Lower lobe of right lung (tissue), 2 donors: ENCODE results near the gene TPRG1L. TPM values are rescaled to one million over a fixed set of nuclear protein-coding genes. Genes with fewer than 3 reads are reported as not detected.
A peak's percentile ranks its signal among the peaks of the same experiment; 100 is the strongest.

Experiments used
- ATAC-seq, 2 donors: fragments of 200-7000 bp; cut with Tn5 transposase; one replicate each; pipeline ENCODE4 v1.9.1; 2020 to 2022; ENCODE audit warnings: mild to moderate bottlenecking in 2 of 2, moderate library complexity in 2 of 2
- DNase-seq: peaks from one replicate; pipeline ENCODE4 v3.0.0-alpha.2; 2020
- H3K27ac ChIP-seq: fragments of 200-600 bp; one replicate; pipeline ENCODE4 v1.8.0; 2022
- H3K27me3 ChIP-seq: fragments of 200-600 bp; one replicate; pipeline ENCODE4 v1.8.0; 2022; ENCODE audit warnings: low read depth
- H3K36me3 ChIP-seq: fragments of 200-600 bp; one replicate; pipeline ENCODE4 v1.8.0; 2022; ENCODE audit warnings: mild to moderate bottlenecking
- H3K4me1 ChIP-seq: fragments of 200-600 bp; one replicate; pipeline ENCODE4 v1.8.0; 2022
- H3K4me3 ChIP-seq: fragments of 200-600 bp; one replicate; pipeline ENCODE4 v1.8.0; 2022; ENCODE audit warnings: mild to moderate bottlenecking
- H3K9me3 ChIP-seq: fragments of 200-600 bp; one replicate; pipeline ENCODE4 v1.8.0; 2022
- CTCF ChIP-seq: fragments of 200-600 bp; IDR thresholded peaks from one replicate; pipeline ENCODE4 v1.8.0; 2022; ENCODE audit warnings: antibody characterized with exemption, mild to moderate bottlenecking
- intact Hi-C: fragments of 100-400 bp; cut with DNase I; formaldehyde crosslinking; loops from one replicate; pipeline ENCODE4 v1.11.0; 2022
- total RNA-seq: library from RNA; stranded (reverse); fragmentation: NEBNext Ultra II Directional; extraction: Animal tissue kit (Norgen Biotek cat#: 25700); gene quantifications from one replicate; pipeline ENCODE4 v1.2.1, GENCODE V29; 2021
- donor health status: DM: no; HTN: yes; CAD: no; lungs with severe emphysema.

Gene TPRG1L
- total RNA-seq, 1 donor from 2014 or later = 46.1 TPM

- ATAC-seq (no peak), DNase-seq (no peak)
- no peaks in the 10 kb centered on the region for H3K36me3 ChIP-seq
- no peaks in the 10 kb centered on the region for H3K9me3 ChIP-seq
- no peak overlapping the region for H3K4me3 ChIP-seq
- H3K4me1 ChIP-seq = peaks cover 17% of the 10 kb centered on the region
- no peak for TF ChIP-seq CTCF
- H3K27me3 ChIP-seq = peaks cover 6% of the 10 kb centered on the region
- H3K27ac ChIP-seq = no peak overlapping the region
- intact Hi-C loops = no loop called here
These were observed 48.2 kb downstream of the TPRG1L start for GRCh38 chr1:3672971-3673361.

GRCh38 chr1:3673381-3674099 is 48.7 kb downstream of the TPRG1L start:
- no peak overlapping the region for H3K4me3 ChIP-seq
- no peaks in the 10 kb centered on the region for H3K9me3 ChIP-seq
- no peak for TF ChIP-seq CTCF
- ATAC-seq = no peak
- H3K27me3 ChIP-seq = peaks cover 6% of the 10 kb centered on the region
- no peak overlapping the region for H3K27ac ChIP-seq
- DNase-seq = peak; percentile 38
- H3K36me3 ChIP-seq = no peaks in the 10 kb centered on the region
- intact Hi-C loops = no loop called here
- H3K4me1 ChIP-seq = peaks cover 18% of the 10 kb centered on the region

GRCh38 chr1:3674100-3675094 is 49.6 kb downstream of the TPRG1L start:
- TF ChIP-seq CTCF = no peak
- Histone ChIP-seq H3K27ac (no peak overlapping the region), H3K4me3 (no peak overlapping the region), H3K9me3 (no peaks in the 10 kb centered on the region), H3K36me3 (no peaks in the 10 kb centered on the region), H3K27me3 (peaks cover 4% of the 10 kb centered on the region), H3K4me1 (peaks cover 13% of the 10 kb centered on the region)
- ATAC-seq (peak; percentile 21 to 48), DNase-seq (peak; percentile 44)
- intact Hi-C loops = no loop called here

- H3K36me3 ChIP-seq = no peaks in the 10 kb centered on the region
- DNase-seq (no peak), ATAC-seq (peak in 1 of 2 donors; percentile 3)
- no peak overlapping the region for H3K27ac ChIP-seq
- intact Hi-C loops = no loop called here
- peaks cover 4% of the 10 kb centered on the region for H3K27me3 ChIP-seq
- H3K4me3 ChIP-seq = no peak overlapping the region
- H3K9me3 ChIP-seq = no peaks in the 10 kb centered on the region
- no peak for TF ChIP-seq CTCF
- peaks cover 11% of the 10 kb centered on the region for H3K4me1 ChIP-seq
These were observed 50.6 kb downstream of the TPRG1L start for GRCh38 chr1:3675436-3675835.

- intact Hi-C loops = no loop called here
- H3K27ac ChIP-seq = peak overlapping the region; percentile 46
- peaks cover 4% of the 10 kb centered on the region for H3K27me3 ChIP-seq
- no peak for ATAC-seq
- peaks cover 11% of the 10 kb centered on the region for H3K4me1 ChIP-seq
- no peak for DNase-seq
- H3K9me3 ChIP-seq = no peaks in the 10 kb centered on the region
- no peaks in the 10 kb centered on the region for H3K36me3 ChIP-seq
- no peak for TF ChIP-seq CTCF
- H3K4me3 ChIP-seq = no peak overlapping the region
These were observed 52.0 kb downstream of the TPRG1L start for GRCh38 chr1:3676581-3677470.
